HG02678 (cell line): ENCODE measurements around the gene CYGB.
"Not testable (repeated sequence)": the region's sequence is repeated elsewhere in the genome, so short reads cannot be mapped to it uniquely, and the experiment has no call there.

Source experiments
- ATAC-seq: cut with Tn5 transposase; IDR thresholded peaks from one replicate; pipeline ENCODE4 v1.9.1; 2021; ENCODE audit warnings: mild to moderate bottlenecking, moderate library complexity; ENCODE audit not compliant: unreplicated experiment

The CYGB gene

GRCh38 chr17:76567634-76568432 is 30.3 kb upstream of the CYGB start:
- no peak for ATAC-seq

GRCh38 chr17:76566988-76567431 is 29.5 kb upstream of the CYGB start:
- ATAC-seq = no peak

- no peak for ATAC-seq
Observed at GRCh38 chr17:76566613-76566943, 29.1 kb upstream of the CYGB start.

- no peak for ATAC-seq
Observed at GRCh38 chr17:76565728-76566612, 28.5 kb upstream of the CYGB start.

- not testable (repeated sequence) for ATAC-seq
Observed at GRCh38 chr17:76564991-76565727, 27.6 kb upstream of the CYGB start.

- not testable (repeated sequence) for ATAC-seq
Observed at GRCh38 chr17:76563359-76563758, 25.9 kb upstream of the CYGB start.

GRCh38 chr17:76562734-76563148 is 25.2 kb upstream of the CYGB start:
- no peak for ATAC-seq

- ATAC-seq = no peak
Observed at GRCh38 chr17:76561799-76562268, 24.3 kb upstream of the CYGB start.

- no peak for ATAC-seq
Observed at GRCh38 chr17:76561332-76561731, 23.8 kb upstream of the CYGB start.

GRCh38 chr17:76560877-76561221 is 23.3 kb upstream of the CYGB start:
- no peak for ATAC-seq

- no peak for ATAC-seq
Observed at GRCh38 chr17:76560036-76560876, 22.7 kb upstream of the CYGB start.

GRCh38 chr17:76559460-76559859 is 22.0 kb upstream of the CYGB start:
- ATAC-seq = not testable (repeated sequence)

GRCh38 chr17:76558198-76559095 is 20.9 kb upstream of the CYGB start:
- ATAC-seq = no peak

- peak; percentile 96 for ATAC-seq
Observed at GRCh38 chr17:76557368-76558197, 20.1 kb upstream of the CYGB start.

- ATAC-seq = peak; percentile 5
Observed at GRCh38 chr17:76556765-76557367, 19.4 kb upstream of the CYGB start.

GRCh38 chr17:76554131-76554530 is 16.6 kb upstream of the CYGB start:
- no peak for ATAC-seq

GRCh38 chr17:76553178-76553908 is 15.8 kb upstream of the CYGB start:
- ATAC-seq = no peak
